Fibroblast of the aortic adventitia (primary cell): ENCODE results near the gene PCDHB11. TPM values are rescaled to one million over a fixed set of nuclear protein-coding genes. Genes with fewer than 3 reads are reported as not detected.
"Not testable (repeated sequence)": the region's sequence is repeated elsewhere in the genome, so short reads cannot be mapped to it uniquely, and the experiment has no call there.

Source experiments
- DNase-seq: peaks from one replicate; pipeline ENCODE4 v3.0.0-alpha.2; 2010; ENCODE audit warnings: low read depth
- H3K4me3 ChIP-seq: 2 replicates; pipeline ENCODE4 v1.5.1; 2011; ENCODE audit warnings: low read depth, mild to moderate bottlenecking, control low read depth, low read length, moderate library complexity
- CTCF ChIP-seq: IDR thresholded peaks from 2 replicates; pipeline ENCODE4 v1.5.1; 2011; ENCODE audit warnings: mild to moderate bottlenecking, low read length, control low read depth, inconsistent platforms; ENCODE audit not compliant: insufficient read depth
- total RNA-seq: library from RNA; depleted of rRNA; stranded (reverse); fragments of >200 nt; gene quantifications from 2 replicates; pipeline ENCODE4 v1.2.3, GENCODE V29; 2012; ENCODE audit warnings: low replicate concordance

PCDHB11 gene
- 0.08 and 0.27 TPM in 2 replicates for total RNA-seq

GRCh38 chr5:141199359-141200235 is at the start of gene PCDHB11:
Gene PCDHB11 (plus strand): TSS chr5:141199627. CDS start chr5:141199775, 148 bp downstream.
- DNase-seq, result no peak
- TF ChIP-seq CTCF, result no peak
- no peak within 1 kb of the TSS for H3K4me3 ChIP-seq

- no peak within 1 kb of the TSS for H3K4me3 ChIP-seq
- no peak for TF ChIP-seq CTCF
- peak; percentile 0 for DNase-seq
These were observed 49.6 kb upstream of the PCDHB11 start, which contains the start of gene PCDHB6 for GRCh38 chr5:141149812-141150211. Gene PCDHB6 (plus strand): TSS chr5:141150057. CDS start chr5:141150258, 201 bp downstream.

- no peak for DNase-seq
- no peak overlapping the region for H3K4me3 ChIP-seq
- no peak for TF ChIP-seq CTCF
These were observed 49.0 kb upstream of the PCDHB11 start for GRCh38 chr5:141150224-141150992.

GRCh38 chr5:141150993-141151325 is 48.5 kb upstream of the PCDHB11 start:
- no peak for TF ChIP-seq CTCF
- no peak for DNase-seq
- H3K4me3 ChIP-seq, result no peak overlapping the region

- not testable (repeated sequence) for DNase-seq, H3K4me3 ChIP-seq
These were observed 47.8 kb upstream of the PCDHB11 start for GRCh38 chr5:141151632-141152031.

GRCh38 chr5:141152096-141152495 is 47.3 kb upstream of the PCDHB11 start:
- H3K4me3 ChIP-seq, DNase-seq: not testable (repeated sequence)

- DNase-seq, result no peak
- no peak for TF ChIP-seq CTCF
These were observed 43.7 kb upstream of the PCDHB11 start for GRCh38 chr5:141155540-141156374.

GRCh38 chr5:141157356-141157755 is 42.1 kb upstream of the PCDHB11 start:
- not testable (repeated sequence) for H3K4me3 ChIP-seq, DNase-seq

More at GRCh38 chr5:141155540-141156374, 43.7 kb upstream of the PCDHB11 start:
- H3K4me3 ChIP-seq, result no peak overlapping the region

- DNase-seq, H3K4me3 ChIP-seq: not testable (repeated sequence)
These were observed 41.5 kb upstream of the PCDHB11 start for GRCh38 chr5:141157901-141158300.
